GM12892 (cell line): ENCODE data around the gene CCDC89.

Experiments used
- POLR2A ChIP-seq: IDR thresholded peaks from 2 replicates; pipeline ENCODE4 v1.6.1; 2011; ENCODE audit warnings: low read depth, low read length, control low read depth
- TAF1 ChIP-seq: IDR thresholded peaks from 2 replicates; pipeline ENCODE4 v1.6.1; 2011; ENCODE audit warnings: low read depth, mild to moderate bottlenecking, control low read depth, low read length, borderline replicate concordance

DNA sequence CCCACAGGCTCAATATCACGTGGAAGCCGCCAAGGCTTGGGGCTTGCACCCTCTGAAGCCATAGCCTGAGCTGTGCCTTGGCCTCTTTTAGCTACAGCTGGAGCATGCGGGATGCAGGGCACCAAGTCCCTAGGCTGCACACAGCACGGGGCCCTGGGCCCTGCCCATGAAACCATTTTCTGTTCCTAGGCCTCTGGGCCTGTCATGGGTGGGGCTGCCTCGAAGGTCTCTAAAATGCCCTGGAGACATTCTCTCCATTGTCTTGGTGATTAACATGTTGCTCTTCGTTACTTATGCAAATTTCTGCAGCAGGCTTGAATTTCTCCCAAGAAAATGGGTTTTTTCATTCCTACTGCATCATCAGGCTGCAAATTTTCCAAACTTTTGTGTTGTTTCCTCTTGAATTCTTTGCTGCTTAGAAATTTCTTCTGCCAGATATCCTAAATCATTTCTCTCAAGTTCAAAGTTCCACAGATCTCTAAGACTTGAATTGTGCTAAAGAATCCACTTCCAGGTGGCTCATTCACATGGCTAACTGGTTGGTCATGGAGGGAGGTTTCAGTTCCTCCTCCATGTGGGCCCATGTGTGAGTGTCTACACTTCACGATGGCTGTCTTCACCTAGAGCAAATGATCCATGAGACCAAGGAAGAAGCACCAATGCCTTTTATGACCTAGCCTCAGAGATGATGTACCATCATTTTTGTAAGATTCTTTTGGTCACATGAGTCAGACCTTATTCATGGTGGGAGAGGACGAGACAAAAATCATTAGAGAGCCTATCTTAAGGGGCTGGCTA, 13.7 kb downstream of the CCDC89 start:
- TF ChIP-seq POLR2A, result no peak
- no peak for TF ChIP-seq TAF1
